Karpas-422 (cell line): ENCODE results near the gene CNTNAP1. TPM values are rescaled to one million over a fixed set of nuclear protein-coding genes. Genes with fewer than 3 reads are reported as not detected.

Experiments
- DNase-seq: peaks from one replicate; pipeline ENCODE4 v3.0.0-alpha.2; 2015
- H2AFZ ChIP-seq: fragments of 200-600 bp; sonication (generic); 2 replicates; pipeline ENCODE4 v1.6.1; 2014; ENCODE audit warnings: antibody characterized with exemption, low read length, mixed read lengths
- H3K27ac ChIP-seq: fragments of 200-600 bp; sonication (generic); 2 replicates; pipeline ENCODE4 v1.5.1; 2014; ENCODE audit warnings: mild to moderate bottlenecking, low read length, moderate library complexity
- H3K27me3 ChIP-seq: fragments of 200-600 bp; sonication (generic); 2 replicates; pipeline ENCODE4 v1.6.1; 2014; ENCODE audit warnings: low read length, mixed read lengths
- H3K36me3 ChIP-seq: fragments of 200-600 bp; sonication (generic); 2 replicates; pipeline ENCODE4 v1.6.1; 2014; ENCODE audit warnings: low read length, mixed read lengths; ENCODE audit not compliant: insufficient read depth
- H3K4me1 ChIP-seq: fragments of 200-600 bp; sonication (generic); 2 replicates; pipeline ENCODE4 v1.6.1; 2014; ENCODE audit warnings: mild to moderate bottlenecking, low read length, mixed read lengths
- H3K4me2 ChIP-seq: fragments of 200-600 bp; sonication (generic); 2 replicates; pipeline ENCODE4 v1.6.1; 2014; ENCODE audit warnings: low read length, low read depth, mild to moderate bottlenecking; ENCODE audit not compliant: poor library complexity, severe bottlenecking
- H3K4me3 ChIP-seq: fragments of 200-600 bp; sonication (generic); 2 replicates; pipeline ENCODE4 v1.5.1; 2014; ENCODE audit warnings: mild to moderate bottlenecking, antibody characterized with exemption, low read length, mixed read lengths
- H3K79me2 ChIP-seq: fragments of 200-600 bp; sonication (generic); 2 replicates; pipeline ENCODE4 v1.6.1; 2014; ENCODE audit warnings: mild to moderate bottlenecking, low read length, mixed read lengths
- H3K9ac ChIP-seq: fragments of 200-600 bp; sonication (generic); 2 replicates; pipeline ENCODE4 v1.6.0; 2014; ENCODE audit warnings: low read length
- H3K9me2 ChIP-seq: fragments of 200-600 bp; sonication (generic), shearing (Covaris generic); replicated peaks from 2 replicates; pipeline ENCODE4 v1.6.0; 2014; ENCODE audit warnings: mild to moderate bottlenecking, low read length, moderate library complexity; ENCODE audit not compliant: insufficient read depth
- H3K9me3 ChIP-seq: fragments of 300-700, 200-600 bp; sonication (generic); 2 replicates; pipeline ENCODE4 v1.6.1; 2014; ENCODE audit warnings: low read length, mixed read lengths
- H4K20me1 ChIP-seq: fragments of 200-600 bp; sonication (generic); 2 replicates; pipeline ENCODE4 v1.6.1; 2014; ENCODE audit warnings: mild to moderate bottlenecking, antibody characterized with exemption, low read length, low read depth; ENCODE audit not compliant: insufficient read depth
- total RNA-seq: library from RNA; depleted of rRNA; stranded (reverse); fragments of >200 nt; shearing (Covaris generic); gene quantifications from 2 replicates; pipeline ENCODE4 v1.2.3, GENCODE V29; 2014; ENCODE audit warnings: low replicate concordance

The CNTNAP1 gene
- total RNA-seq, 1 experiment from 2014 or later: 0.19 TPM

GRCh38 chr17:42674755-42675347 lies 7.5 kb upstream of the CNTNAP1 start:
- Histone ChIP-seq H3K4me1 (peaks cover 49% of the 10 kb centered on the region), H3K9me2 (no peaks in the 10 kb centered on the region), H2AFZ (no peak overlapping the region), H3K4me2 (peak overlapping the region; percentile 60), H3K79me2 (no peaks in the 10 kb centered on the region), H3K4me3 (no peak overlapping the region), H3K9ac (no peak overlapping the region), H3K27ac (no peak overlapping the region), H4K20me1 (peaks cover 8% of the 10 kb centered on the region; the same call in 1 of the 2 replicates), H3K9me3 (no peaks in the 10 kb centered on the region), H3K36me3 (no peaks in the 10 kb centered on the region), H3K27me3 (no peaks in the 10 kb centered on the region)
- no peak for DNase-seq

- no peaks in the 10 kb centered on the region for H3K79me2 ChIP-seq
- no peaks in the 10 kb centered on the region for H3K27me3 ChIP-seq
- H3K9me2 ChIP-seq: no peaks in the 10 kb centered on the region
- no peak overlapping the region for H3K27ac ChIP-seq
- peak overlapping the region; percentile 96 for H3K4me2 ChIP-seq
- H3K4me3 ChIP-seq: peak overlapping the region; percentile 86; the same call in 1 of the 2 replicates
- H3K4me1 ChIP-seq: peaks cover 54% of the 10 kb centered on the region
- peak overlapping the region; percentile 82 for H3K9ac ChIP-seq
- no peaks in the 10 kb centered on the region for H3K36me3 ChIP-seq
- H2AFZ ChIP-seq: no peak overlapping the region
- H3K9me3 ChIP-seq: no peaks in the 10 kb centered on the region
- peaks cover 8% of the 10 kb centered on the region; the same call in 1 of the 2 replicates for H4K20me1 ChIP-seq
- DNase-seq: no peak
These were observed 6.9 kb upstream of the CNTNAP1 start for GRCh38 chr17:42675348-42675964.

- H3K27ac ChIP-seq: no peak overlapping the region
- H3K9me2 ChIP-seq: no peaks in the 10 kb centered on the region
- peak overlapping the region; percentile 86 for H3K4me3 ChIP-seq
- no peaks in the 10 kb centered on the region for H3K79me2 ChIP-seq
- no peaks in the 10 kb centered on the region for H3K36me3 ChIP-seq
- H3K9ac ChIP-seq: peak overlapping the region; percentile 82
- H2AFZ ChIP-seq: 0 out of 2 replicates have a peak overlapping the region, but pooled peaks have one; percentile 76
- DNase-seq: no peak
- no peaks in the 10 kb centered on the region for H3K27me3 ChIP-seq
- H3K4me2 ChIP-seq: peak overlapping the region; percentile 96
- peaks cover 5% of the 10 kb centered on the region; the same call in 1 of the 2 replicates for H4K20me1 ChIP-seq
- H3K4me1 ChIP-seq: peaks cover 56% of the 10 kb centered on the region
- H3K9me3 ChIP-seq: no peaks in the 10 kb centered on the region
These were observed 6.3 kb upstream of the CNTNAP1 start for GRCh38 chr17:42675965-42676423.

GRCh38 chr17:42676424-42677011 lies 5.8 kb upstream of the CNTNAP1 start, which contains the start of gene PLEKHH3:
PLEKHH3 (minus strand) TSS chr17:42676994; CDS start chr17:42676563, 431 bp downstream.
- peak within 1 kb of the TSS; percentile 82 for H3K9ac ChIP-seq
- H3K4me3 ChIP-seq: peak within 1 kb of the TSS; percentile 86
- peak; percentile 60 for DNase-seq
- H3K4me2 ChIP-seq: peak within 1 kb of the TSS; percentile 100
- no peak within 1 kb of the TSS for H3K27ac ChIP-seq
- peak within 1 kb of the TSS; percentile 76; the same call in 1 of the 2 replicates for H2AFZ ChIP-seq
- H3K4me1 ChIP-seq: peaks cover 56% of the 10 kb centered on the region
- H3K79me2 ChIP-seq: no peaks in the 10 kb centered on the region
- no peaks in the 10 kb centered on the region for H3K27me3 ChIP-seq
- H3K36me3 ChIP-seq: no peaks in the 10 kb centered on the region
- H3K9me3 ChIP-seq: no peaks in the 10 kb centered on the region
- H4K20me1 ChIP-seq: peaks cover 4% of the 10 kb centered on the region; the same call in 1 of the 2 replicates
- H3K9me2 ChIP-seq: no peaks in the 10 kb centered on the region

GRCh38 chr17:42677012-42677857 lies 5.1 kb upstream of the CNTNAP1 start:
- H2AFZ ChIP-seq: peak overlapping the region; percentile 8; the same call in 1 of the 2 replicates
- H4K20me1 ChIP-seq: peaks cover 4% of the 10 kb centered on the region; the same call in 1 of the 2 replicates
- H3K9me2 ChIP-seq: no peaks in the 10 kb centered on the region
- peak; percentile 100 for DNase-seq
- H3K9ac ChIP-seq: peak overlapping the region; percentile 82
- no peak overlapping the region for H3K27ac ChIP-seq
- no peaks in the 10 kb centered on the region for H3K79me2 ChIP-seq
- peak overlapping the region; percentile 100 for H3K4me2 ChIP-seq
- H3K4me3 ChIP-seq: peak overlapping the region; percentile 86; the same call in 1 of the 2 replicates
- H3K36me3 ChIP-seq: no peaks in the 10 kb centered on the region
- no peaks in the 10 kb centered on the region for H3K27me3 ChIP-seq
- no peaks in the 10 kb centered on the region for H3K9me3 ChIP-seq
- H3K4me1 ChIP-seq: peaks cover 56% of the 10 kb centered on the region

GRCh38 chr17:42677921-42678781 lies 4.2 kb upstream of the CNTNAP1 start:
- Histone ChIP-seq H3K27ac (peak overlapping the region; percentile 81), H2AFZ (no peak overlapping the region; the same call in 1 of the 2 replicates), H3K4me3 (peak overlapping the region; percentile 81), H3K9me2 (no peaks in the 10 kb centered on the region), H3K27me3 (no peaks in the 10 kb centered on the region), H3K9me3 (no peaks in the 10 kb centered on the region), H3K4me2 (peak overlapping the region; percentile 100), H3K4me1 (peaks cover 56% of the 10 kb centered on the region), H4K20me1 (peaks cover 4% of the 10 kb centered on the region; the same call in 1 of the 2 replicates), H3K36me3 (no peaks in the 10 kb centered on the region), H3K9ac (peak overlapping the region; percentile 83), H3K79me2 (no peaks in the 10 kb centered on the region)
- peak; percentile 94 for DNase-seq

- peak overlapping the region; percentile 81 for H3K4me3 ChIP-seq
- H3K9me2 ChIP-seq: no peaks in the 10 kb centered on the region
- no peaks in the 10 kb centered on the region for H3K9me3 ChIP-seq
- peaks cover 4% of the 10 kb centered on the region; the same call in 1 of the 2 replicates for H4K20me1 ChIP-seq
- peak; percentile 74 for DNase-seq
- H3K27me3 ChIP-seq: no peaks in the 10 kb centered on the region
- H3K9ac ChIP-seq: peak overlapping the region; percentile 83
- peak overlapping the region; percentile 100 for H3K4me2 ChIP-seq
- no peaks in the 10 kb centered on the region for H3K36me3 ChIP-seq
- peak overlapping the region; percentile 81 for H3K27ac ChIP-seq
- peaks cover 54% of the 10 kb centered on the region for H3K4me1 ChIP-seq
- H2AFZ ChIP-seq: peak overlapping the region; percentile 72; the same call in 1 of the 2 replicates
- no peaks in the 10 kb centered on the region for H3K79me2 ChIP-seq
These were observed 3.3 kb upstream of the CNTNAP1 start for GRCh38 chr17:42678951-42679491.
